Measurements from ENCODE around the gene SNUPN.

The SNUPN gene

GRCh38 chr15:75625542-75626347 lies at the start of gene SNUPN:
Gene SNUPN (minus strand): TSS chr15:75625725. CDS start chr15:75621051, 4,674 bp downstream.
- DNase-seq = peak; percentile 94

GRCh38 chr15:75674366-75674765 lies 48.8 kb upstream of the SNUPN start:
- DNase-seq = no peak

- DNase-seq = no peak
Observed at GRCh38 chr15:75673426-75674235, 48.1 kb upstream of the SNUPN start.

GRCh38 chr15:75672646-75673425 lies 47.3 kb upstream of the SNUPN start:
- DNase-seq = no peak

- DNase-seq = no peak
Observed at GRCh38 chr15:75671730-75672602, 46.4 kb upstream of the SNUPN start.

- DNase-seq = no peak
Observed at GRCh38 chr15:75669879-75670212, 44.3 kb upstream of the SNUPN start.

GRCh38 chr15:75669191-75669878 lies 43.8 kb upstream of the SNUPN start:
- no peak for DNase-seq

- DNase-seq = no peak
Observed at GRCh38 chr15:75666823-75667501, 41.4 kb upstream of the SNUPN start.

- no peak for DNase-seq
Observed at GRCh38 chr15:75663931-75664421, 38.5 kb upstream of the SNUPN start.

- DNase-seq = no peak
Observed at GRCh38 chr15:75662823-75663519, 37.4 kb upstream of the SNUPN start.

- DNase-seq = no peak
Observed at GRCh38 chr15:75661756-75662140, 36.2 kb upstream of the SNUPN start.

GRCh38 chr15:75661100-75661755 lies 35.7 kb upstream of the SNUPN start:
- DNase-seq = no peak

GRCh38 chr15:75659928-75660645 lies 34.6 kb upstream of the SNUPN start:
- DNase-seq = no peak

- DNase-seq = no peak
Observed at GRCh38 chr15:75659141-75659771, 33.7 kb upstream of the SNUPN start.

GRCh38 chr15:75656813-75657212 lies 31.3 kb upstream of the SNUPN start:
- no peak for DNase-seq

GRCh38 chr15:75656331-75656730 lies 30.8 kb upstream of the SNUPN start:
- no peak for DNase-seq

- no peak for DNase-seq
Observed at GRCh38 chr15:75655931-75656330, 30.4 kb upstream of the SNUPN start.

- DNase-seq = no peak
Observed at GRCh38 chr15:75654201-75654907, 28.8 kb upstream of the SNUPN start.
